ENCODE results near the gene ABCC4.

The ABCC4 gene

GRCh38 chr13:95039415-95039814 is 261.8 kb downstream of the ABCC4 start:
- CTCF ChIA-PET = interaction anchor here (1.0 kb wide), 1 partner anchor 29 kb away, joined by 3 read pairs; no protein-coding TSS in a partner anchor
- POLR2A ChIA-PET = no interaction called here
- Histone ChIP-seq H3K4me3 (ENCODE audit: low read depth, low read length) (no peak overlapping the region), H3K36me3 (ENCODE audit: control insufficient read depth in 2 of 2, insufficient read depth in 1 of 2, low read length in 2 of 2) (peaks cover 0 to 5% of the 10 kb centered on the region in 2 experiments; a peak in 2 of 3 replicates), H3K27ac (ENCODE audit: extremely low read depth, low read depth, low read length) (no peak overlapping the region), H3K9me3 (ENCODE audit: control insufficient read depth, insufficient read depth, low read depth, low read length) (no peaks in the 10 kb centered on the region), H3K4me1 (ENCODE audit: control insufficient read depth, insufficient read depth, low read length) (no peaks in the 10 kb centered on the region)
- TF ChIP-seq SETDB1 (IDR thresholded peaks at IDR 0.05; ENCODE audit: insufficient read length, low read length) (no peak), ZNF449 (tag by site-specific recombination; IDR thresholded peaks at IDR 0.05) (no peak), ZBTB20 (tag by site-specific recombination; IDR thresholded peaks at IDR 0.05) (no peak), MZF1 (tag by site-specific recombination; IDR thresholded peaks at IDR 0.05; ENCODE audit: borderline replicate concordance) (no peak), ZNF391 (tag by site-specific recombination; IDR thresholded peaks at IDR 0.05; ENCODE audit: borderline replicate concordance, low read depth) (no peak), ZNF48 (tag by site-specific recombination; IDR thresholded peaks at IDR 0.05) (no peak), ZNF423 (tag by site-specific recombination; IDR thresholded peaks at IDR 0.05) (no peak), ZNF211 (tag by site-specific recombination; IDR thresholded peaks at IDR 0.05; ENCODE audit: low read depth) (no peak), ZNF501 (tag by site-specific recombination; IDR thresholded peaks at IDR 0.05) (no peak), ZNF155 (tag by site-specific recombination; IDR thresholded peaks at IDR 0.05) (no peak), ZNF362 (tag by site-specific recombination; IDR thresholded peaks at IDR 0.05) (no peak), ZNF354C (tag by site-specific recombination; IDR thresholded peaks at IDR 0.05; ENCODE audit: borderline replicate concordance, low read depth) (no peak), ZNF274 (IDR thresholded peaks at IDR 0.05; ENCODE audit: low read length) (no peak), ZNF274 (tag by site-specific recombination; IDR thresholded peaks at IDR 0.05; ENCODE audit: borderline replicate concordance) (no peak), BCL11A (tag by site-specific recombination; IDR thresholded peaks at IDR 0.05; ENCODE audit: low read depth) (no peak), ZFP69B (tag by site-specific recombination; IDR thresholded peaks at IDR 0.05) (no peak), ZNF654 (tag by site-specific recombination; IDR thresholded peaks at IDR 0.05; ENCODE audit: low read depth) (no peak), ZNF341 (tag by site-specific recombination; IDR thresholded peaks at IDR 0.05; ENCODE audit: low read depth) (no peak), ZSCAN30 (tag by site-specific recombination; IDR thresholded peaks at IDR 0.05) (no peak), ZNF518A (tag by site-specific recombination; conservative IDR thresholded peaks at IDR 0.05; ENCODE audit: low read depth) (no peak), PRDM4 (tag by site-specific recombination; IDR thresholded peaks at IDR 0.05) (no peak)
